ENCODE results near the gene NAT14.

DNA sequence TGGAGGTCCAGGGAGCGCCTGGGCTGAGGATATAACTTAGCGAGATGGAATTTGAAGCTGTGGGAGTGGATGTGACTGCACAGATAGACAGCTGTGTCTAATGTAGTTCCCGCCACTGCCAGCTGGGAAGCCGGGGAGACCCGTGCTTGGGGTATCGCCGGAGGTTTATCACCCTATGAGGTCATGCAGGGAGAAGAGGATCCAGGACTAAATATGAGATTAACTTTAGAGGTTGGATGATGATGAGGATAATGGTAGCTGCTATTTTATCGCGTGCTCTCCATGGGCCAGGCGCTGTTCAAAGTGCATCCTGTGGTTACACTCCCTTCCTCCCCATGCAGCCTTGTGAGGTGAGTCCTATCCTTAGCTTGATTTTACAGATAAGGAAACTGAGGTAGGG, 23.1 kb downstream of the NAT14 start:
- TF ChIP-seq, protein P1, sequence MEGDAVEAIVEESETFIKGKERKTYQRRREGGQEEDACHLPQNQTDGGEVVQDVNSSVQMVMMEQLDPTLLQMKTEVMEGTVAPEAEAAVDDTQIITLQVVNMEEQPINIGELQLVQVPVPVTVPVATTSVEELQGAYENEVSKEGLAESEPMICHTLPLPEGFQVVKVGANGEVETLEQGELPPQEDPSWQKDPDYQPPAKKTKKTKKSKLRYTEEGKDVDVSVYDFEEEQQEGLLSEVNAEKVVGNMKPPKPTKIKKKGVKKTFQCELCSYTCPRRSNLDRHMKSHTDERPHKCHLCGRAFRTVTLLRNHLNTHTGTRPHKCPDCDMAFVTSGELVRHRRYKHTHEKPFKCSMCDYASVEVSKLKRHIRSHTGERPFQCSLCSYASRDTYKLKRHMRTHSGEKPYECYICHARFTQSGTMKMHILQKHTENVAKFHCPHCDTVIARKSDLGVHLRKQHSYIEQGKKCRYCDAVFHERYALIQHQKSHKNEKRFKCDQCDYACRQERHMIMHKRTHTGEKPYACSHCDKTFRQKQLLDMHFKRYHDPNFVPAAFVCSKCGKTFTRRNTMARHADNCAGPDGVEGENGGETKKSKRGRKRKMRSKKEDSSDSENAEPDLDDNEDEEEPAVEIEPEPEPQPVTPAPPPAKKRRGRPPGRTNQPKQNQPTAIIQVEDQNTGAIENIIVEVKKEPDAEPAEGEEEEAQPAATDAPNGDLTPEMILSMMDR (IDR thresholded peaks at IDR 0.05; ENCODE audit: extremely low read depth in 1 of 2, insufficient read depth in 1 of 2, low read depth in 1 of 2, low read length in 2 of 2) = no peak
- TF ChIP-seq POLR2A (IDR thresholded peaks at IDR 0.05; ENCODE audit: low read depth, low read length) = no peak
- TF ChIP-seq EZH2 (IDR thresholded peaks at IDR 0.05; ENCODE audit: borderline replicate concordance, low read depth, low read length, severe bottlenecking) = no peak
- TF ChIP-seq POLR2AphosphoS5 (IDR thresholded peaks at IDR 0.05; ENCODE audit: insufficient read depth, low read depth, low read length) = no peak
- TF ChIP-seq, protein P2, sequence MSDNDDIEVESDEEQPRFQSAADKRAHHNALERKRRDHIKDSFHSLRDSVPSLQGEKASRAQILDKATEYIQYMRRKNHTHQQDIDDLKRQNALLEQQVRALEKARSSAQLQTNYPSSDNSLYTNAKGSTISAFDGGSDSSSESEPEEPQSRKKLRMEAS (IDR thresholded peaks at IDR 0.05; ENCODE audit: insufficient read depth, insufficient read length) = no peak
- TF ChIP-seq MYC (IDR thresholded peaks at IDR 0.05; ENCODE audit: low read depth, low read length) = no peak
- no peak for TF ChIP-seq JUN (IDR thresholded peaks at IDR 0.05; ENCODE audit: borderline replicate concordance, insufficient read depth, insufficient read length, low read depth)
- TF ChIP-seq FOS (IDR thresholded peaks at IDR 0.05; ENCODE audit: borderline replicate concordance, insufficient read depth, low read length) = no peak
